A172 (cell line): ENCODE results near the gene A1BG. TPM values are rescaled to one million over a fixed set of nuclear protein-coding genes. Genes with fewer than 3 reads are reported as not detected.
"Not testable (repeated sequence)": the region's sequence is repeated elsewhere in the genome, so short reads cannot be mapped to it uniquely, and the experiment has no call there.

Experiments used
- DNase-seq: peaks from one replicate; pipeline ENCODE4 v3.0.0-alpha.2; 2015; ENCODE audit warnings: low spot score
- total RNA-seq: library from RNA; depleted of rRNA; stranded (reverse); fragments of >200 nt; shearing (Covaris generic); gene quantifications from 2 replicates; pipeline ENCODE4 v1.2.3, GENCODE V29; 2014

Gene A1BG
- total RNA-seq, 1 experiment from 2014 or later, result 10.7 TPM

DNA sequence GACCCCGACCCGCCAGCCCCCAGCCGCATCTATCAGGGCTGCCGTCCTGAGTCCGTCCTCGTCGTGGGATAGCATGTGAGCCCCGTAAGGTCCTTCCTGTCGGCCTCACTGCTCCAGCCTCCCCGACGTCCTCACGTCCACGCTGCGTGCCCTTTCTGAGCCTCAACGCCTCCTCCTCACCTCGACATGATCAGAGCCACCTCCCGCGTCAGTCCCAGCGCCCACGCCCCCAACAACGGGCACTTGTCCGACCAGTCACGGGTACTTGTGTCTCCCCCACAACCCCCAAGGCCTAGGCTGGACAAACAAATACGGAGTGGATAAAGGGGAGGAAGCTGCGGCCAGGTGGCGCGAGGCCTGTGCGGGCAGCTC, 8.6 kb upstream of the A1BG start:
- DNase-seq, result no peak

- DNase-seq, result no peak
Observed at GRCh38 chr19:58357481-58358145, 4.3 kb upstream of the A1BG start.

DNA sequence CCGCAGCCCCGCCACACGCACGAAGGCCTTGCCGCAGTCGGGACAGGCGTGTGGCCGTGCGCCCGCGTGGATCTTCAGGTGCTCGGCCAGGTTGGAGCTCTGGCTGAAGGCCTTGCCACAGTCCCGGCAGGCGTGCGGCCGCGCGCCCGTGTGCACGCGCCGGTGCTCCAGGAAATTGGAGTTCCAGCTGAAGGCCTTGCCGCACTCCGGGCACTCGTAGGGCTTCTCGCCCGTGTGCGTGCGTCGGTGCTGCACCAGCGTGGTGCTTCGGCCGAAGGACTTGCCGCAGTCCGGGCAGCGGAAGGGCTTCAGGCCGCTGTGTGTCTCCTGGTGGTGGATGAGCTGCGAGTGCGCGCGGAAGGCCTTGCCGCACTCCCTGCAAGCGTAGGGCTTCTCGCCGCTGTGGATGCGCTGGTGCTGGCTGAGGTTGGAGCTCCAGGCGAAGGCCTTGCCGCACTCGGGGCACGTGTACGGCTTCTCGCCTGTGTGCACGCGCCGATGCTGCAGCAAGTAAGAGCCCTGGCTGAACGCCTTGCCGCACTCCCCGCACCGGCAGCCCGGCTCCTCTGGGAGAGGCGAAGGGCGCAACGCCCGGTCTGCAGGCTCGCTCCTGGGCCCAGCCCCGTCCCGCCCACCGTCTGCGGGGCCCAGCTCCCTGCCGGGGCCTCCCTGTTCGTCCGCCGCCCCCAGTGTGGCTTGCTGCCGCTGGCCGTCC, 3.6 kb upstream of the A1BG start:
- no peak for DNase-seq

DNA sequence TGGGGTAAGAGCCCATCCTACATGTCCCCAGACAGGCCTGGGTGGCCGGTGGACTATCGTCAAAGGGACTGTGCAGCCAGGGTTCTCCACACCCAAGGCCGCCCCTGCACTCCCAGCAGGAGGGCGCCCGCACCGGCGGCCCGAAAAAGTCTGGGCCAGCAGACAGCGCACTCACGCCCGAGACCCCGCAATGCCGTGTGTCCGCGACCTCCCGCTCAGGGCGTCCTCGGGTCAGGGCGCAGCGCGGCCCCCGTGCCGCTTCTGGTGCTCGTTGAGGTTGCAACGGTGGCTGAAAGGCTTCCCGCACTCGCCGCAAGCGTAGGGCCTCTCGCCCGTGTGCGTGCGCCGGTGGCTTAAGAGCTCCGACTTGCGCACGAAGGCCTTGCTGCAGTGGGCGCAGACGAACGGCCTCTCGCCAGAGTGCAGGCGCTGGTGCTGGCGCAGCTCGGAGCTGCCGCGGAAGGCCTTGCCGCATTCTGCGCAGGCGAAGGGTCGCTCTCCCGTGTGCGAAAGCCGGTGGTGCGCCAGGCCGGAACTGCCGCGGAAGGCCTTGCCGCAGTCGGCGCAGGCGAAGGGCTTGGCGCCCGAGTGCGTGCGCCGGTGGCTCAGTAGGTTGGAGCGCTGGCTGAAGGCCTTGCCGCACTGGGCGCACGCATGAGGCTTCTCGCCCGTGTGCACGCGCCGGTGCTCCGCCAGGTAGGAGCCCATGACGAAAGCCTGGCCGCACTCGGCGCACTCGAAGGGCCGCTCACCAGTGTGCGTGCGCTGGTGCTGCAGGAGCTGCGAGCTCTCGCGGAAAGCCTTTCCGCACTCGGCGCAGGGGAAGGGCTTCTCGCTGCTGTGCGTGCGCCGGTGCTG, 2.8 kb upstream of the A1BG start:
- DNase-seq, result no peak

- DNase-seq, result no peak
Observed at GRCh38 chr19:58355215-58355796, 2.0 kb upstream of the A1BG start.

DNA sequence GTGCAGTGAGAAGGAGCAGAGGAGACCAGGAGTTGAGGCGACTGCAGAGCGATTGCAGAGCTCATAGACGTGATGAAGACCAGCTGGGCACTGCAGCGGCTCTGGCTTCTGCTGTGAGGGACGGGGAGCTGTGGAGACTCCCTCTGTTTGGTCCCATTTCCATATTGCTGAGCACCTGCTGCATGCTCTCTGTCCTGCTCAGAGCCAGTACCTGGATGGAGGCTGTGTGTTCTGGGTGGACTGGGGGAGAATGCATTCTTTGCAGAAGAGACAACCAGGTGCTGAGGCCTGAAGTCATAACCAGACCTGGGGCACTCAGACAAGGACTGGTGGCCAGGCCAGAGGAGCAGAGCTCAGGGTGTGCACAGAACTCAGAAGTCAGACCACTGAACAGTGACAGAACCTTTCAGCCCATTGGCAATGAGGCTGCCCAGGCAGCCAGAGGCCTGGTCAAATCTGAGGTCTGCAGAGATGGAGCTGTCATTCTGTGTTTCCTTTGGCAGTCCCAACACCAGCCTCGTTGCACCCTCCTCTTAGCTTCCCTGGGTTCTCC, 1.3 kb upstream of the A1BG start:
- DNase-seq, result no peak

GRCh38 chr19:58353717-58354477, 605 bp upstream of the A1BG start:
- DNase-seq, result no peak

DNA sequence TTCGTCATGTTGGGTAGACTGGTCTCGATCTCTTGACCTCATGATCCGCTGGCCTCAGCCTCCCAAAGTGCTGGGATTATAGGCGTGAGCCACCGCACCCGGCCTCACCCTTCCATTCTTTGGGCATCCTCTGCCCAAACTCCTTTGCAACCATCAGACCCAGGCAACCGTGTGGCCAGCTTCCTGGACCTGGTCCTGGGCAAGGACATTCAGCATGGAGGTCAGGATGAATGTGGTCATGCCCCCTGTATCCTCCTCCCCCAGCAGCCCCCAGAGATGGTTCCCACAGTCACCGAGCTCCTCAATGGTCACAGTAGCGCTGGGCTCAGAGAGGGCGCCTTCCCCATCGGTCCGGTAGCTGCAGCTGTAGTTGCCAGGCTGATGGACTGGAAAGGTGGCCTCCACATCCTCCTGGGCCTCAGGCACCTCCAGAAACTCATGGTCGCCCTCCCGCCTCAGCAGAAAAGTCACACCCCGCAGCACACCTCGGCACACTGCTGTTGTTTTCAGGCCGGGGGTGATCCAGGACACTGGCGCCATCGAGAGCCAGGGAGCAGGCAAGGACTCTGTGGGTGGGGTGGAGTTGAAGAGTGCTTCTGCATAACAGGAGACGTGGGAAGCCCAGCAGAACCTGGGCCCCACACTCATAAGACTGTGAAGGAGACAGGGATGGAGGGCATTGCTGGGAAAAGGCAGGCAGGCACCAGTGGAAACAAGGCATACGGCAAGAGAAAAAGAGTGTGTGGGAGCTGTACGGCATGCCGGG, 1.1 kb downstream of the A1BG start:
- DNase-seq, result no peak

- DNase-seq, result no peak
Observed at GRCh38 chr19:58351558-58351878, 1.8 kb downstream of the A1BG start.

DNA sequence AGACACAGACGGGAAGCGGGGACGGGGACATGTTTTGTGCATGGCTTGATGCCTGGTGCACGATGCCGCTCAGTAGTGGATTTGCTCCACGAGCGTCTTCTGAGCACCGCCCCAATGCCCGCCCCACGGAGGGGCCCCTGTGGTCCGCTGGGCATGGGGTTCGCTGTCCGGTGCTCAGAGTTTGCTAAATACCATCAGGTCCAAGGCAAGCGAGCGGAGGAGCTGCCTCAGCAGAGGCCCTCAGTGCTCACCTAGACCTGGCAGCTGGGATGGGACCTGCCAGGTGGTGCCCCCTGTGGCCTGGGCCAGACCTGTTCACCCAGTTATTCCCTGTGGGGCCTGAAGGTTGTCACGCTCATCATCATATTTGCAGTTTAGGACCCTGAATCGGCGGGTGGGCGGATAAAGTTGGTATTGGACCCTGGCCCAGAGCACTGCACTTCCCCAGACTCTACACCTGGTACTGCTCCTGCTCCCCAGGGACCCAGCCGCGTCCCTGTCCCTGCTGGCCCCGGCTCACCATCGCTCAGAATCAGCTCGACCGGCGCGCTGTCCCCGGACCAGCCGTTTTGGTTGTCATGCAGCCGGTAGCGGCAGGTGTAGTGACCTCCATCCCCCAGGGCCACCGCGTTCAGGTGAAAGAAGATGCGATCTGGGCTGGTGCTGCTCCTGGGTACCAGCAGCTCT, 2.3 kb downstream of the A1BG start:
- DNase-seq, result no peak

DNA sequence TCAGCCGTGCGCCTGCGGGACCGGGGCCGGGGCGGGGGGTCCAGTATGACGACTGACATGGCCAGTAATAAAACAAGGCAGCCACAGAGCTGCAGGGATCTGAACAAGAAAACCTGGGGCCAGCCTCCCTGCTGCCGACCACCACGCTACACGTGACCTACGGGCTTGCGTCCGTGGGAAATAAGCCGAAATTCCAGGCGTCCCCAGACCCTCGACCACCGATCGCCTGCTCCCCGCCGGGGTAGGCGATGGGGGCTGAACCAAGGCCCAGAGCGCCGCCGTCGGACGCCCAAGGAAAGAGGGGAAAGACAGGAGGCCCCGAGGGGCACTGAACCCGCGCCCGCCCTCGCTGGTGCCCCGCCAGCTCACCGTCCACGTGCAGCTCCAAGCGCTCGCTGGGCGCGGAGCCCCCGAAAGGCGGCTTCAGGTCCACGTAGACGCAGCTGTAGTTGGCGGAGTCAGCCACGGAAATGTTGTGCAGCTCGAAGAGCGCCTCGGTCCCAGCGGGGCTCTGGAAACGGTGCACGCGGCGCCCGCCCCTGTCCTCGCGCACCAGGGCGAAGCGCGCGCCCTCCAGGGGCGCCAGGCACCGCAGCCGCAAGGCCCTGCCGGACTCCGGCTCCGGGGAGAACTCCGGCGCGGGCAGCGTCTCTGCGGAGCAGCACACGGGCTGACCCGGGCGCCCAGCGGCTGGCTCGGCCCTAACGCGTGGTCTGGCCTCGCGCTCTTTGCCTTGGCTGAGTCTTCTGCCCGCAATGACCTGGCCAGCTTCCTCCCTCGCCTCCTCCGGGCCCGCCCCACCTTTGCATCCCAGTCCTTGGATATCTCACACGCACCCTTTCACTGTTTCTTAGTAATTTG, 3.1 kb downstream of the A1BG start:
- no peak for DNase-seq

DNA sequence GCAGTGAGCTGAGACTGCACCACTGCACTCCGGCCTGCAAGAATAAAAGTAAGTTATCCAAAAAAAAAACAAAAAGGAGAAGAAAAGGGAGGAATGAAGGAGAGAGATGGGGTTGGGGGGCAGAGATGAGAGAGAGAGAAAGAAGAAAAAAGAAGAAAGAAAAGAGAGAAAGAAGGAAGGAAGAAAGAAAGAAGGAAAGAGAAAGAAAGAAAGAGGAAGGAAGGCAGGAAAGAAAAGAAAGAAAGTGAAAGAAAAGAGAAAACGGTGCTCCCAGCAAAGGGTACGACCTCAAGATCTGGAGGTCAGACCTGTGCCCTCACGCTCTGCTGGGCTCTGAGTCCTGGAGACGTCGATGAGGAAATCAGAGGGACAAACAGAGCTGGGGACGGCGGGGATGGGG, 3.7 kb downstream of the A1BG start:
- DNase-seq, result no peak

DNA sequence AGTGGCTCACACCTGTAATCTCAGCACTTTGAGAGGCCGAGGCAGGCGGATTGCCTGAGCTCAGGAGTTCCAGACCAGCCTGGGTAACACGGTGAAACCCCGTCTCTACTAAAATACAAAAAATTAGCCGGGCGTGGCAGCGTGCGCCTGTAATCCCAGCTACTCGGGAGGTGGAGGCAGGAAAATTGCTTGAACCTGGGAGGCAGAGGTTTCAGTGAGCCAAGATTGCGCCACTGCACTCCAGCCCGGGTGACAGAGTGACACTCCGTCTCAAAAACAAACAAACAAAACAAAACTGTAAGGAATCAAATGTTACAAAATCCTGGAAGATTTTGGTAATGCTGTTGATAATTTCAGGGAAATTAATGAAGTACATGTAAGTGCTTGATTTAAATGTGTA, 5.2 kb downstream of the A1BG start:
- DNase-seq, result not testable (repeated sequence)

DNA sequence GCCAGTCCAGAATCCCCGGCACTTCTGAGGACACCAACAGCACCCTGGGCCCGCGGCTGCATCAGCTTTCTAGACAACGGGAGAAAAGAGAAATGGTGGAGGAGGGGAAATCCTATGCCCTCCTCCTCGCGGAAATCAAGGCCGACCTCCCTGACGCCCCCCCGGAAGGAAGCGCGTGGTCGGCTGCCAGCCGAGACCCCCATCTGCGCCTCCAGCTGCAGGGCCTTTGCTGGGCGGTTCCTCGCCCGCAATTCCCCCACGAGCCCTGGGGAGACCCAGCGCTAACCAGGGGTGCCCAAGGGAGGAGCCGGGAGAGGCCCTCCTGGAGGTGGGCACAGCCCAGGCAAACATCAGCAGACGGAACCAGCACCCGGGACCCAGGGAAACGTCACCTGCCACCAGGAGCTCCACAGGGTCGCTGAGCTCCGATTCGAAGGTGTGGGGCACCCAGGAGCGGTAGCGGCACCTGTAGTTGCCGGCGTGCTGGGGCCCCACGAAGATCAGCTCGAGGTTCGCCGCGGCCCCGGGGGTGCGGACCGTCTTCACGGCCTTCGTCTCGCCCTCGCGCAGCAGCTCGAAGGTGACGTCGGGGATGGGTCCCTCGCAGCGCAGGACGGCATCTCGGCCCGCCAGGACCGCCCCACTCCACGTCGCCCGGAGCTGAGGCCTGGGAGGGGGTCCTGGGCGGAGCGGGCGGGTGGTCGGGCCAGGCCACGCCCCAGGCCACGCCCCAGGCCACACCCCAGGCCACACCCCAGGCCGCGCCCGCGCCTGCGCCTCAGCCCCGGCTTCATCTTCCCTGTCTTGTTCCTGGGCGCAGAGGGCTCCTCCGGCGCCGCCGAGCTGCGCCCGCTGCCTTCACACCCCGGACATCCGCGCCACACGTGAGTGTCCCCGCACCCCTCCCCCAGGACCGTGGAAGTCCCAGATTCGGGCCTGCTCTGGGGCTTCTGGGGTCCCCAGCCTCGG, 6.0 kb downstream of the A1BG start:
- peak; percentile 71 for DNase-seq

GRCh38 chr19:58345558-58345957, 7.7 kb downstream of the A1BG start:
- no peak for DNase-seq

GRCh38 chr19:58338825-58339558, 14.3 kb downstream of the A1BG start:
- DNase-seq, result no peak

GRCh38 chr19:58338336-58338735, 15.0 kb downstream of the A1BG start:
- DNase-seq, result no peak
